Cardiac fibroblast (primary cell): ENCODE results near the gene LEMD1.
"Not testable (repeated sequence)": the region's sequence is repeated elsewhere in the genome, so short reads cannot be mapped to it uniquely, and the experiment has no call there.

ENCODE experiments used
- DNase-seq, 2 donors: peaks; one replicate each; pipeline versions ENCODE4 v3.0.0 to v3.0.0-alpha.2; 2010; ENCODE audit warnings: low read depth in 2 of 2
- H3K4me3 ChIP-seq, 2 donors: replicated peaks in 1 of 2; 1 replicate in 1 of 2; 2 replicates in 1 of 2; pipeline ENCODE4 v1.5.1; 2011; ENCODE audit warnings: low read depth in 2 of 2, low read length in 2 of 2, mild to moderate bottlenecking in 2 of 2, moderate library complexity in 1 of 2
- TF ChIP-seq, protein P1 (sequence below): IDR thresholded peaks from one replicate; pipeline ENCODE4 v1.5.1; 2011; ENCODE audit warnings: low read depth, mild to moderate bottlenecking, low read length, inconsistent platforms

Gene LEMD1

DNA sequence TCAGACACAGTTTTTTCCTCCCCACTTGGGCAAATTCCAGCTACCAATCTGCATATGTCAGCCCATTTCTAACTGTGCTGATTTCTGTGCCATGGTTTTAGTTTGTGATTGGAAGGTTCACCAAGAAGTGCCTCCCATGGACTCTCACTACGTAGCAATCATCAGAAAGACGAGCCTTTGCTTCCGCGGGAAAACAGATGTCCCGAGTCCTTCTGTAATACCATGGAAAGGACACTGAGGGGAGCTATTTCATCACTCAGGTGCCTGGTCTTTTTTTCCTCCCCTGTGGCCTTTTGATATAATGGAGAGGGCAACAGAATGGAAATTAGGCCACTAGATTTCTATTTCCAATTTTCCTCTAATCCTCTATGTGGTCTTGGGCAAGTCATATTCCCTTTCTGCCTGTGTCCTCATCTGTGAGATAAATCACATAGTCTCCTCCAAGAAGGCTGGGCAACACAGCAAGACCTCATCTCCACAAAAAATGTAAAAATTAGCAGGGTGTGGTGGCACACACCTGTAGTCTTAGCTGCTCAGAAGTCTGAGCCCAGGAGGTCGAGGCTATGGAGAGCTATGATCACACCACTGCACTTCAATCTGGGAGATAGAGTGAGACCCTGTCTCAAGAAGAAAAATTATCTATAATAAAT is 24.8 kb downstream of the LEMD1 start:
- TF ChIP-seq, protein P1, sequence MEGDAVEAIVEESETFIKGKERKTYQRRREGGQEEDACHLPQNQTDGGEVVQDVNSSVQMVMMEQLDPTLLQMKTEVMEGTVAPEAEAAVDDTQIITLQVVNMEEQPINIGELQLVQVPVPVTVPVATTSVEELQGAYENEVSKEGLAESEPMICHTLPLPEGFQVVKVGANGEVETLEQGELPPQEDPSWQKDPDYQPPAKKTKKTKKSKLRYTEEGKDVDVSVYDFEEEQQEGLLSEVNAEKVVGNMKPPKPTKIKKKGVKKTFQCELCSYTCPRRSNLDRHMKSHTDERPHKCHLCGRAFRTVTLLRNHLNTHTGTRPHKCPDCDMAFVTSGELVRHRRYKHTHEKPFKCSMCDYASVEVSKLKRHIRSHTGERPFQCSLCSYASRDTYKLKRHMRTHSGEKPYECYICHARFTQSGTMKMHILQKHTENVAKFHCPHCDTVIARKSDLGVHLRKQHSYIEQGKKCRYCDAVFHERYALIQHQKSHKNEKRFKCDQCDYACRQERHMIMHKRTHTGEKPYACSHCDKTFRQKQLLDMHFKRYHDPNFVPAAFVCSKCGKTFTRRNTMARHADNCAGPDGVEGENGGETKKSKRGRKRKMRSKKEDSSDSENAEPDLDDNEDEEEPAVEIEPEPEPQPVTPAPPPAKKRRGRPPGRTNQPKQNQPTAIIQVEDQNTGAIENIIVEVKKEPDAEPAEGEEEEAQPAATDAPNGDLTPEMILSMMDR, result peak; percentile 70
- DNase-seq, result peak; percentile 52 to 70
- no peak overlapping the region for H3K4me3 ChIP-seq

DNA sequence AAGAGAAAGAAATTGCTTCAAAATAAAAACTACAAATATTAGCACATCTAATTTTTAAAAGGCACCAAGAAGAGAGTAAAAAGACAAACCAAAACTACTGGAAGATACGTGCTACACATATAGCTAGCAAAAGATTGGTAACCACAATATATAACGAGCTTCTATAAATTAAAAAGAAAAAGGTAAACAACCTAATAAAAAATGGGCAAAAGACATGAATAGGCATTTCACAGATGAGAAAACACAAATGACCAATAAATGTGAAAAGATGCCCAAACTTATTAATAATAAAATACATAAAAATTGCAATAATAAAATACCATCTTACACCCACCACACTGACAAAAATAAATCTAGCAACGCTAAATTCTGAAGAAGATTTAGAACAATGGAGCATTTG is 26.2 kb downstream of the LEMD1 start:
- H3K4me3 ChIP-seq, result no peak overlapping the region
- TF ChIP-seq, protein P1, result no peak
- no peak for DNase-seq

DNA sequence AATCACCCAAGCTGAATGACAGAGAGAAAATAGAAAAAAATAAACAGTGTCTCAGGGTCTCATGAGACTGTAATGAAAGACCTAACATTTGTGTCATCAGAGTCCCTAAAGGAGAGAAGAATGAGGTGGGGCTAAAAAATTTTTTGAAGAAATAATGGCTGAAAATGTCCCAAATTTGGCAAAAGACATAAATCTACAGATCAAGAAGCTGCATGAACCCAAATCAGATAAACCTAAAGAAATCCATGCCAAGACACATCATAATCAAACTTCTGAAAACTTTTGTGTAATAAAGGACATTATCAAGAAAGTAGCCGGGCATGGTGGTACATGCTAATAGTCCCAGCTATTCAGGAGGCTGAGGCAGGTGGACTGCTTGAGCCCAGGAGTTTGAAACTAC is 29.2 kb downstream of the LEMD1 start:
- TF ChIP-seq, protein P1, result no peak
- H3K4me3 ChIP-seq, result no peak overlapping the region
- DNase-seq, result no peak

- no peak overlapping the region for H3K4me3 ChIP-seq
- DNase-seq, result no peak
- TF ChIP-seq, protein P1, result no peak
Measured at GRCh38 chr1:205391386-205391785, 30.5 kb downstream of the LEMD1 start.

GRCh38 chr1:205387845-205388244 is 34.0 kb downstream of the LEMD1 start:
- TF ChIP-seq, protein P1, result no peak
- DNase-seq, result no peak
- H3K4me3 ChIP-seq, result no peak overlapping the region

GRCh38 chr1:205382990-205383389 is 38.9 kb downstream of the LEMD1 start:
- not testable (repeated sequence) for DNase-seq, H3K4me3 ChIP-seq

- no peak overlapping the region for H3K4me3 ChIP-seq
- no peak for DNase-seq
- TF ChIP-seq, protein P1, result no peak
Measured at GRCh38 chr1:205382561-205382960, 39.3 kb downstream of the LEMD1 start.
